ENCODE data around the gene C4orf36.

GRCh38 chr4:86893136-86893535 lies 914 bp upstream of the C4orf36 start:
- no peak for TF ChIP-seq CTCF (IDR thresholded peaks at IDR 0.05)
- TF ChIP-seq EP300 (IDR thresholded peaks at IDR 0.05): no peak
- TF ChIP-seq POLR2AphosphoS5 (IDR thresholded peaks at IDR 0.05): no peak
- no peak for TF ChIP-seq POLR2A (IDR thresholded peaks at IDR 0.05)
